Skin of body (tissue), 2 donors: ENCODE measurements around the gene CEP104. TPM values are rescaled to one million over a fixed set of nuclear protein-coding genes. Genes with fewer than 3 reads are reported as not detected.

Experiments used
- DNase-seq: peaks from one replicate; lab custom pipeline; 2025; lab: John Stamatoyannopoulos, UW
- total RNA-seq: library from RNA; depleted of rRNA; stranded (reverse); fragments of >200 nt; gene quantifications from one replicate; pipeline ENCODE4 v1.2.3, GENCODE V29; 2014

The CEP104 gene
- total RNA-seq, 1 donor from 2014 or later: 30.7 TPM

- DNase-seq: no peak
These were observed 37.7 kb upstream of the CEP104 start for GRCh38 chr1:3894626-3895278.

- DNase-seq: no peak
These were observed 36.2 kb upstream of the CEP104 start for GRCh38 chr1:3893190-3893589.

- DNase-seq: no peak
These were observed 35.7 kb upstream of the CEP104 start for GRCh38 chr1:3892748-3893147.

- DNase-seq: no peak
These were observed 34.4 kb upstream of the CEP104 start for GRCh38 chr1:3891329-3891865.

GRCh38 chr1:3890389-3891328 lies 33.6 kb upstream of the CEP104 start:
- DNase-seq: no peak

- no peak for DNase-seq
These were observed 32.9 kb upstream of the CEP104 start for GRCh38 chr1:3889936-3890335.

- no peak for DNase-seq
These were observed 31.3 kb upstream of the CEP104 start for GRCh38 chr1:3888301-3888700.

- no peak for DNase-seq
These were observed 29.7 kb upstream of the CEP104 start for GRCh38 chr1:3886691-3887090.

- no peak for DNase-seq
These were observed 29.2 kb upstream of the CEP104 start for GRCh38 chr1:3886106-3886670.

GRCh38 chr1:3885611-3886010 lies 28.6 kb upstream of the CEP104 start:
- DNase-seq: no peak

GRCh38 chr1:3884966-3885365 lies 28.0 kb upstream of the CEP104 start:
- no peak for DNase-seq

GRCh38 chr1:3883194-3883925 lies 26.3 kb upstream of the CEP104 start:
- DNase-seq: no peak

- no peak for DNase-seq
These were observed 24.1 kb upstream of the CEP104 start for GRCh38 chr1:3881193-3881480.

- no peak for DNase-seq
These were observed 23.6 kb upstream of the CEP104 start for GRCh38 chr1:3880429-3881192.

- no peak for DNase-seq
These were observed 22.9 kb upstream of the CEP104 start for GRCh38 chr1:3879787-3880428.

GRCh38 chr1:3879099-3879498 lies 22.1 kb upstream of the CEP104 start:
- no peak for DNase-seq

- no peak for DNase-seq
These were observed 19.7 kb upstream of the CEP104 start for GRCh38 chr1:3876716-3877115.

- DNase-seq: no peak
These were observed 17.7 kb upstream of the CEP104 start for GRCh38 chr1:3874736-3875135.

- DNase-seq: no peak
These were observed 15.5 kb upstream of the CEP104 start for GRCh38 chr1:3872546-3872945.

GRCh38 chr1:3871451-3871805 lies 14.4 kb upstream of the CEP104 start:
- no peak for DNase-seq
